HUES64 (cell line): ENCODE data around the gene PRRX1.

Experiments
- H3K27ac ChIP-seq: 2 replicates; pipeline ENCODE4 v1.7.0; 2013; ENCODE audit warnings: low read depth, low read length, inconsistent platforms
- H3K27me3 ChIP-seq: 2 replicates; pipeline ENCODE4 v1.6.1; 2013; ENCODE audit warnings: mild to moderate bottlenecking, low read length; ENCODE audit not compliant: insufficient read depth
- H3K36me3 ChIP-seq: 2 replicates; pipeline ENCODE4 v1.6.1; 2013; ENCODE audit warnings: mild to moderate bottlenecking, low read length; ENCODE audit not compliant: insufficient read depth
- H3K4me1 ChIP-seq: 2 replicates; pipeline ENCODE4 v1.6.1; 2013; ENCODE audit warnings: mild to moderate bottlenecking, low read length, moderate library complexity; ENCODE audit not compliant: insufficient read depth
- H3K4me3 ChIP-seq: 2 replicates; pipeline ENCODE4 v1.5.1; 2013; ENCODE audit warnings: mild to moderate bottlenecking, low read length, moderate library complexity
- H3K9ac ChIP-seq: 2 replicates; pipeline ENCODE4 v1.6.1; 2013; ENCODE audit warnings: mild to moderate bottlenecking, low read depth, low read length
- H3K9me3 ChIP-seq: 2 replicates; pipeline ENCODE4 v1.6.1; 2013; ENCODE audit warnings: low read depth, low read length; ENCODE audit not compliant: insufficient read depth
- WGBS: fragments of 150-250, 120-280 bp; methylation state at CpG from one replicate; pipeline ENCODE4 v1.1.7; 2013; ENCODE audit warnings: missing lambda C conversion rate; 5-methylcytosine and 5-hydroxymethylcytosine counted together

Gene PRRX1

GRCh38 chr1:170749959-170750358 lies 86.0 kb downstream of the PRRX1 start:
- Histone ChIP-seq H3K27me3 (no peaks in the 10 kb centered on the region), H3K9me3 (no peaks in the 10 kb centered on the region), H3K9ac (no peak overlapping the region), H3K4me3 (no peak overlapping the region), H3K4me1 (no peaks in the 10 kb centered on the region), H3K27ac (no peak overlapping the region), H3K36me3 (no peaks in the 10 kb centered on the region)
- WGBS: 85% methylated on average over 2 of the region's 2 CpGs

GRCh38 chr1:170755795-170756194 lies 91.9 kb downstream of the PRRX1 start:
- no peak overlapping the region for H3K9ac ChIP-seq
- no peaks in the 10 kb centered on the region for H3K4me1 ChIP-seq
- H3K36me3 ChIP-seq: no peaks in the 10 kb centered on the region
- 100% methylated on average over 1 of the region's 3 CpGs for WGBS
- no peaks in the 10 kb centered on the region for H3K9me3 ChIP-seq
- H3K27ac ChIP-seq: no peak overlapping the region
- H3K27me3 ChIP-seq: no peaks in the 10 kb centered on the region
- H3K4me3 ChIP-seq: no peak overlapping the region

GRCh38 chr1:170758992-170759391 lies 95.1 kb downstream of the PRRX1 start:
- Histone ChIP-seq H3K27me3 (no peaks in the 10 kb centered on the region), H3K27ac (no peak overlapping the region), H3K9me3 (no peaks in the 10 kb centered on the region), H3K4me1 (no peaks in the 10 kb centered on the region), H3K9ac (no peak overlapping the region), H3K4me3 (no peak overlapping the region), H3K36me3 (no peaks in the 10 kb centered on the region)
- WGBS: 94% methylated on average over 2 of the region's 2 CpGs

GRCh38 chr1:170765279-170765678 lies 101.3 kb downstream of the PRRX1 start:
- Histone ChIP-seq H3K27me3 (no peaks in the 10 kb centered on the region), H3K9ac (no peak overlapping the region), H3K4me1 (no peaks in the 10 kb centered on the region), H3K4me3 (no peak overlapping the region), H3K27ac (no peak overlapping the region), H3K36me3 (no peaks in the 10 kb centered on the region), H3K9me3 (no peaks in the 10 kb centered on the region)
- 79% methylated on average over 1 of the region's 1 CpG for WGBS

- Histone ChIP-seq H3K9me3 (no peaks in the 10 kb centered on the region), H3K36me3 (no peaks in the 10 kb centered on the region), H3K9ac (no peak overlapping the region), H3K4me3 (no peak overlapping the region), H3K4me1 (no peaks in the 10 kb centered on the region), H3K27me3 (no peaks in the 10 kb centered on the region), H3K27ac (no peak overlapping the region)
- 87% methylated on average over 10 of the region's 10 CpGs for WGBS
Measured at GRCh38 chr1:170765712-170766330, 101.9 kb downstream of the PRRX1 start.

GRCh38 chr1:170768929-170769328 lies 105.0 kb downstream of the PRRX1 start:
- Histone ChIP-seq H3K36me3 (no peaks in the 10 kb centered on the region), H3K27me3 (no peaks in the 10 kb centered on the region), H3K27ac (no peak overlapping the region), H3K9me3 (no peaks in the 10 kb centered on the region), H3K4me3 (no peak overlapping the region), H3K9ac (no peak overlapping the region), H3K4me1 (no peaks in the 10 kb centered on the region)
- 89% methylated on average over 1 of the region's 1 CpG for WGBS

GRCh38 chr1:170769691-170770090 lies 105.8 kb downstream of the PRRX1 start:
- Histone ChIP-seq H3K27me3 (no peaks in the 10 kb centered on the region), H3K27ac (no peak overlapping the region), H3K36me3 (no peaks in the 10 kb centered on the region), H3K9ac (no peak overlapping the region), H3K4me3 (no peak overlapping the region), H3K9me3 (no peaks in the 10 kb centered on the region), H3K4me1 (no peaks in the 10 kb centered on the region)
- WGBS: 100% methylated on average over 1 of the region's 1 CpG

- H3K27ac ChIP-seq: no peak overlapping the region
- H3K4me3 ChIP-seq: no peak overlapping the region
- H3K27me3 ChIP-seq: no peaks in the 10 kb centered on the region
- no peaks in the 10 kb centered on the region for H3K36me3 ChIP-seq
- H3K9ac ChIP-seq: no peak overlapping the region
- no peaks in the 10 kb centered on the region for H3K9me3 ChIP-seq
- no peaks in the 10 kb centered on the region for H3K4me1 ChIP-seq
Measured at GRCh38 chr1:170770254-170770653, 106.3 kb downstream of the PRRX1 start.

- Histone ChIP-seq H3K36me3 (no peaks in the 10 kb centered on the region), H3K4me1 (no peaks in the 10 kb centered on the region), H3K9ac (no peak overlapping the region), H3K27ac (no peak overlapping the region), H3K4me3 (no peak overlapping the region), H3K9me3 (no peaks in the 10 kb centered on the region), H3K27me3 (no peaks in the 10 kb centered on the region)
- WGBS: 96% methylated on average over 3 of the region's 3 CpGs
Measured at GRCh38 chr1:170776252-170776651, 112.3 kb downstream of the PRRX1 start.

- WGBS: 95% methylated on average over 3 of the region's 3 CpGs
- no peaks in the 10 kb centered on the region for H3K27me3 ChIP-seq
- no peaks in the 10 kb centered on the region for H3K36me3 ChIP-seq
- no peak overlapping the region for H3K9ac ChIP-seq
- H3K4me1 ChIP-seq: no peaks in the 10 kb centered on the region
- H3K4me3 ChIP-seq: no peak overlapping the region
- no peaks in the 10 kb centered on the region for H3K9me3 ChIP-seq
- H3K27ac ChIP-seq: no peak overlapping the region
Measured at GRCh38 chr1:170776777-170777176, 112.8 kb downstream of the PRRX1 start.
